Forelimb muscle (tissue), 1 donor: ENCODE results near the gene ERMARD. TPM values are rescaled to one million over a fixed set of nuclear protein-coding genes. Genes with fewer than 3 reads are reported as not detected.

Experiments
- DNase-seq: peaks from one replicate; pipeline ENCODE4 v3.0.0-alpha.2; 2013; ENCODE audit warnings: low read depth
- polyA plus RNA-seq: library from polyadenylated mRNA; unstranded; fragments of 120-200 nt; gene quantifications from one replicate; pipeline ENCODE4 v1.2.1, GENCODE V29; 2013; ENCODE audit not compliant: insufficient read length

The ERMARD gene
- polyA plus RNA-seq = 21.1 TPM

DNA sequence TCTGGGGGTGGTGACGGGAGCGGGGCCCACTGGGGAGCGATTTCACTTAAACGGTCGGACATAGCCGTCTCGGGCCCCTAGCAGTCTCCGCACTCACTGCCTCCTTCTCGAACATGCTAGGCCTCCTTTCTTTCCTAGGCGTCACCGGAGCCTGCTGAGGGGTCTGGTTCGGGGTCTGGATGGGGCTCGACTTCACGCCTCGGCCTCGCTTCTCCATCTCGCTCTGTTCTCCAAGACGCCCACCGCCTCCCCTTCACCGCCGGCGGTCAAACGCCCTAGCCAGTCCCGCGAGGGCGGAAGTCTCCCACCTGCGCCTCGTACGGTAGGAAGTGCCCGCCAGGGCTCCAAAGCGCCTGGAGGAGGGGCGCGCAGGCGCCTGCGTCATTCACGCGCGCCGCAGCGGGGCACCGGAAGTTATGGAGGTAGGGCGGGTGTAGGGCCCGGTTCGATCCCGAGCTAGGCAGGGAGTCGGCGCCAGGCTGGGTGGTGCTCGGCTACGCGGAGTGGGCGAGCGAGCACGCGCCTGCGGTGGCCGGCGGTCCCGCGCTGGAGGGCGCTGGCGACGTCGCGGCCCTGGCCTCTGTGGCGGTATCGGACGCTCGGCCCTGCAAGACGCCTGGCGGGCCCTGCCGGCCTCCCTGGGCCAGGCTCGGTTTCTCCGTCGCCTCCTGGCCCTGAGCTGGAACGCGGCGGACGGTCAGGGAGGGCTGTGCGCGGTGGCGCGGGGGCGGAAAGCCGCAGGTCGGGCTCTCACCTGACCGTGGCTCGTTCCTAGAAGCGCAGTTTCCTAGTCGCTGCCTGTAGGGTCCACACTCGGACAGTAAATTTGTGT is at the start of gene ERMARD, which contains the start of gene DYNLT2:
Gene ERMARD (plus strand): TSS at position 381 of the 832 bp plus-strand sequence. CDS start 36 bp downstream, at position 417.
Gene DYNLT2 (minus strand): TSS at position 331 of the 832 bp plus-strand sequence. CDS start 114 bp downstream, at position 217.
- peak; percentile 81 for DNase-seq

- peak; percentile 90 for DNase-seq
Observed at GRCh38 chr6:169701954-169702839, 49.2 kb upstream of the ERMARD start, which contains the start of the genes C6orf120 and WDR27. C6orf120 (plus strand) TSS chr6:169702126; CDS start chr6:169702460, 334 bp downstream. WDR27 (minus strand) TSS chr6:169702029; CDS start chr6:169689005, 13,024 bp downstream.

DNA sequence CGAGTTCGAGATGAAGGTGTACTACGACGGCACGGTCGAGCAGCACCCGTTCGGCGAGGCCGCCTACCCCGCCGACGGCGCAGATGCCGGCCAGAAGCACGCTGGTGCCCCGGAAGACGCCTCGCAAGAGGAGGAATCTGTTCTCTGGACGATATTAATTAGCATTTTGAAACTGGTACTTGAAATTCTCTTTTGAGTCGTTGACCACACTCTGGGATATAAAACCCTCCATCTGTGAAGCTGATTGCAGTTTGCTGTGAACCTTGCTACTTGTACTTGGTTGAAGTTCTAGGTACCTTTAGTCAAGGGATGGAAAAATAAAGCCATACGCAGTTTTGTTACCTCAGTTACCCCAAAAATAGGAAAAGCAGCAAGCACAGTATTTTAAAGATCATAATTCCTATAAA is 48.6 kb upstream of the ERMARD start:
- DNase-seq = no peak

DNA sequence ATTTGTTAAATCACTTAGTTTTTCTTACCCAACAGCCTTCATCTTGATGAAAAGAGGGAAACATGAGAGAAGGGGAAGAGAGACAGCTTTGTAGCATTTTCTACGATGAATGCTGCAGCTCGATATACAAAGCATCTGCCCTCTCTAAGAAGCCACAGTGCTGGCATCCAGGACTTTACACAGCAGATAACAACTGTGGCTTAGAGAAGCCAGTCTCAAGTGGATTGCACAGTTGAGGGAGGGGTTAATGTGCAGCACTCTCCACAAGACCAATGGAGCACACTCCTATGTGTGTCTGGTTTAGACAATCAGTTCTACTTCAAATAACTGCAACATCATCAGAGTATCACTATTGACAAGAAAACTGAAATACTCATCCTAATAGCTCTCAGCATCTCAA is 43.6 kb upstream of the ERMARD start:
- no peak for DNase-seq

GRCh38 chr6:169709293-169709692 is 42.1 kb upstream of the ERMARD start:
- no peak for DNase-seq

- DNase-seq = no peak
Observed at GRCh38 chr6:169710009-169710408, 41.4 kb upstream of the ERMARD start.

- no peak for DNase-seq
Observed at GRCh38 chr6:169714178-169714577, 37.2 kb upstream of the ERMARD start.

DNA sequence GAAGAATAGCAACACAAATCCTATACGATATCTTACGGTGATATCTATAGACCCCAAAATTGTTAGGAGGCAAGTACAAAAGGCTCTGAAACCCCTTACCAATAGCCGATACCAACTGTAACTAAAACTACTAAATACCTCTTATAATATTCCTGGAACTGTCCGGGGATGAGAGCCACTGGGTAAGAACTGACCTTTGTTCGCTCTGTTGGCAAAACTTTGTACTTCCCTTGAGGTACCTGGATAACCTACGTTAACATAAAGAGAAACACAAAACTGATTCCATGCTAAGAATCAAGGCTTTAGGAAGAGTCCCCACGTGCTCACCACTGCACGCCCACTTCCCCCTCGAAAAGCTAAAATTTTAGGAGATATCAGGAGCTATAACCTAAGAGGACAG is 36.8 kb upstream of the ERMARD start:
- no peak for DNase-seq

DNA sequence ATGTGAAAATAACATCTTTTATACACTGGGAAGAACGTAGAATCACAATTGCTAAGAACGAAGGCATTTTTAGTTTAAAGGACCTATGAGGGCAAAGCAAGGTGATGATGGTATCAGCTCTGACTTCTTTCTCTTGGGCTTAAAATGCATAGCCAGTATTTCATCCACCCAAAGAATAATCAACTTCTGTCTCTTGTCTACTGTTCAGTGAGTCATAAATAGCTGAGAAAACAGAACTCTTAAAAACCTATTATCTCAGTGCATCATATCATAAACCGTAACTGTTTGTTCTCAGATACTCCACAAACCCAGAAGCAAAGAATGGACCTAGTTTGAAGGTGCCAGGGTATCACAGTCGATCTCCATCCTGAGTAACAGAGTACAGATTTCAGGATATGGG is 32.3 kb upstream of the ERMARD start:
- no peak for DNase-seq

GRCh38 chr6:169720207-169720855 is 31.1 kb upstream of the ERMARD start:
- DNase-seq = no peak

DNA sequence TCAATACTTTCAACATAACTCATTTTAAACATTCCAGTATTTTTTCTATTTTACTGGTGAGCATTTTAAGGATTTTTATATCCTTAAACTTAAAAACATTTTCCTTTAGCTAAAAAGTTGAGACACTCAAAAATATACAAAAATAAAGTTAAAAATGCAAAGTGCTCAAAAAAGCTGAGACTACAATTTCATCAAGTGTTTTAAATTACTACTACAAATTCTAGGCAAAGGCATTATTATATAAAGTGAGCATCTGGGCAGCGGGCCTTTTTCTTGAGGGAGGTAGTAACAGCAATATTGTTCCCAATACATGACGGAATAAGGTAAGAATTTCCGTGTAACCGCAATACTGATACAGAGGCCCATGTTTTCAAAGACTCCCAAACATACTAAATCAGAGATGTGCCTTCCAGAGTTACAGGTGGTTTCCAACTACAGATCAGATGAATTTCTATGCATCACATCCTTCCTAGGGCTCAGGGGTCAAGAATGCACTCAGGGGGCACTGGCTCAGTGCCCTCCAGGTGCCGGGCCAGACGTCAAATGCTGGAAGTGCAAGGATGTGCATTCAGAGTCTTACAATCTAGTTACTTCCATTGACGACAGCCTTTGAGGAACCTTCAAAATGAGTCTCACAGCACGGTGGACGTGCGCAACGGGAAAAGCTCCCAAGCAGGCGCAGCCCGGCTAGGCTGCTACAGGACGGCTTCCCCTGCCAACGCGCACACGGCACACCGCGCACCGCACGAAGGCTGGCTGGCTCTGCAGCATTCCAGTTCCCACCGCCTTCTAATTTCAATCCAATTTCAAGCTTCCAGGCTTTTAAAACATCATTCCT is 28.8 kb upstream of the ERMARD start:
- no peak for DNase-seq

- no peak for DNase-seq
Observed at GRCh38 chr6:169723200-169723909, 28.1 kb upstream of the ERMARD start.

DNA sequence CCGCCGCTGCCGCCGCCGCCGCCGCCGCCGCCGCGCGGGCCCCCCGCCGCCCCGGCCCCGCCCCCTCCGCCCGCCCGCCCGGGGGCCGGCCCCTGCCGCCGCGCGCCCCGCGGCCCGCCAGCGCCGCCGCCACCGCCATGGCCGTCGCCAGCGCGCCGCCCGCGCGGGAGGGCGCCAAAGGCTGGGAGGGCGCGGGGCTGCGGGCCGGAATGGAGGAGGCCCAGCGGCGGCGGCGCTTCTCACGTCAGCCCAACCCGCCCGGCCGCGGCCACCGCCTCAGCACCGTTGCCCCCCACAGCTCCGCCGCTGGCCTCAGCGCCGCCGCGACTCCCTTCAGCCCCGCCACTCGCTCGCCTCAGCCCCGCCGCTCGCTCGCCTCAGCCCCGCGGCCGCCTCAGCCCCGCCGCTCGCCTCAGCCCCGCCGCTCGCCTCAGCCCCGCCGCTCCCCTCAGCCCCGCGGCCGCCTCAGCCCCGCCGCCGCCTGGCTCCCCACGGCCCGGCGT is 27.4 kb upstream of the ERMARD start:
- DNase-seq = no peak

DNA sequence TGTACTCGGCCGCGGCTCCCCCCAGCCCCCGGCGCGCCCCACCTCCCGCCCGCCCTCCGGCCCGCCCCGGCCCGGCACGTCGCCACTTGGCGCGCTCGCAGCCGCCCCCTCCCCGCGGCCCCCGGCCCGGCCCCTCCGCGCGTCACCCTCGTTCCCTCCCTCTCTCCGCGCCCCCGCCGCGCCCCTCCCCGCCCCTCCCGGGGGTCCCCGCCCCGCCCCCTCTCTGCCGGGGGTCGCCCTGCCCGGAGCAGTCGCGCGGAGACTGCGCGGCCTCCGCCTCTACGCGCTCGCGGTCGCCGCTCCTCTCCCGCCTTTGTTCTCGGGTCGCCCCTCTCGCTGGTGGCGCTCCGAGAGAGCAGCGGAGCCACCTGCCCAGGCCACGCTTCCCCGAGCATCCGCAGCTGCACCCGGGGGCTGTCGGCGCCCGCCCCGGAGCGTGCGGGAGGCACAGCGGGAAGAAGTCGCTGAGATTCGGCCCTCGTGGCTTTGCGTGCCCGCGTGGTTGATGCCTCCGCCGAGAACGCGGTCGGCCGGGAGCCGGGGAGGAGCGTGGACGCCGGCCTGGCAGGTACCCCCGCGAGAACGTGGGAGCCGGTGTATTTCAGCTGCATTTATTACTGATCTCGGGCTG is 26.8 kb upstream of the ERMARD start, which contains the start of gene PHF10:
Gene PHF10 (minus strand): TSS at position 7 of the 631 bp plus-strand sequence. CDS start 569 bp downstream, outside the sequence.
- DNase-seq = no peak

- DNase-seq = no peak
Observed at GRCh38 chr6:169725125-169726048, 26.0 kb upstream of the ERMARD start.

DNA sequence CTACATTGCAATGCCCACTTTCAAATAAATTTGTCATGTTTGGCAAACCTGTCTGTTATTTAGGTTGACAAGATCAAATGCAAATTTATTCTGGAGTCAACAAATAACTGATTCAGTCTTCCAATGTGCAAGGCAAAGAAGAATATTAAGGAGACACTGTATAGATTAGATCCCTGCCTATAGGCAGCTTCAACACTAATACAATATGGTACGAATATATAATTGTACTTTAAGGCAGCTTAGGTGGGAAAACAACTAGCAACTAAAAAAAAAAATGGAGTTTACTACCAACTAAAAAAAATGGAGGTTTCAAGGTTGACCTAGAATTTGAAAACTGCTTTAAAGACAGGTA is 25.4 kb upstream of the ERMARD start:
- DNase-seq = no peak

GRCh38 chr6:169726963-169727362 is 24.5 kb upstream of the ERMARD start:
- no peak for DNase-seq

GRCh38 chr6:169729961-169730360 is 21.5 kb upstream of the ERMARD start:
- no peak for DNase-seq
